GM21367 (cell line): Measurements from ENCODE around the gene EIF4EBP3.

Source experiments
- ATAC-seq: cut with Tn5 transposase; IDR thresholded peaks from one replicate; pipeline ENCODE4 v1.9.1; 2021; ENCODE audit not compliant: unreplicated experiment

The EIF4EBP3 gene

GRCh38 chr5:140547508-140548299, at the start of gene EIF4EBP3:
EIF4EBP3 (plus strand) TSS chr5:140547662; CDS start chr5:140547738, 76 bp downstream.
- ATAC-seq: peak; percentile 98

GRCh38 chr5:140497897-140498296, 49.6 kb upstream of the EIF4EBP3 start:
- no peak for ATAC-seq

- ATAC-seq: no peak
These were observed 48.9 kb upstream of the EIF4EBP3 start for GRCh38 chr5:140498591-140498990.

GRCh38 chr5:140502834-140503233, 44.6 kb upstream of the EIF4EBP3 start:
- no peak for ATAC-seq

- ATAC-seq: no peak
These were observed 37.6 kb upstream of the EIF4EBP3 start for GRCh38 chr5:140509898-140510297.

- no peak for ATAC-seq
These were observed 34.3 kb upstream of the EIF4EBP3 start for GRCh38 chr5:140513124-140513523.

GRCh38 chr5:140524003-140524402, 23.5 kb upstream of the EIF4EBP3 start:
- ATAC-seq: no peak

GRCh38 chr5:140540227-140540626, 7.2 kb upstream of the EIF4EBP3 start:
- ATAC-seq: no peak

- ATAC-seq: no peak
These were observed 4.5 kb upstream of the EIF4EBP3 start for GRCh38 chr5:140542972-140543371.

GRCh38 chr5:140544986-140545385, 2.5 kb upstream of the EIF4EBP3 start:
- ATAC-seq: no peak

- ATAC-seq: no peak
These were observed 1.9 kb upstream of the EIF4EBP3 start for GRCh38 chr5:140545606-140546005.

- no peak for ATAC-seq
These were observed 483 bp upstream of the EIF4EBP3 start for GRCh38 chr5:140546851-140547507.

- ATAC-seq: no peak
These were observed 832 bp downstream of the EIF4EBP3 start for GRCh38 chr5:140548300-140548688.

GRCh38 chr5:140548791-140549190, 1.3 kb downstream of the EIF4EBP3 start:
- no peak for ATAC-seq

- ATAC-seq: no peak
These were observed 2.0 kb downstream of the EIF4EBP3 start for GRCh38 chr5:140549237-140550144.

- ATAC-seq: no peak
These were observed 3.0 kb downstream of the EIF4EBP3 start for GRCh38 chr5:140550147-140551079.

- no peak for ATAC-seq
These were observed 4.4 kb downstream of the EIF4EBP3 start for GRCh38 chr5:140551872-140552271.

GRCh38 chr5:140553657-140554056, 6.2 kb downstream of the EIF4EBP3 start:
- no peak for ATAC-seq

- no peak for ATAC-seq
These were observed 7.0 kb downstream of the EIF4EBP3 start for GRCh38 chr5:140554454-140554853.

- no peak for ATAC-seq
These were observed 8.4 kb downstream of the EIF4EBP3 start for GRCh38 chr5:140555747-140556312.
